Liver (tissue), 3 donors: ENCODE results near the gene RTL10.

Source experiments
- ATF3 ChIP-seq: IDR thresholded peaks from 2 replicates; pipeline ENCODE4 v1.6.1; 2016; ENCODE audit warnings: antibody characterized with exemption
- NR2F2 ChIP-seq: IDR thresholded peaks from 2 replicates; pipeline ENCODE4 v1.6.1; 2016; ENCODE audit warnings: antibody characterized with exemption
- RAD21 ChIP-seq, 2 donors: IDR thresholded peaks; 2 replicates each; pipeline ENCODE4 v1.6.1; 2016; ENCODE audit warnings: antibody characterized with exemption in 2 of 2, mild to moderate bottlenecking in 2 of 2
- REST ChIP-seq: IDR thresholded peaks from 2 replicates; pipeline ENCODE4 v1.6.1; 2016; ENCODE audit warnings: antibody characterized with exemption, mild to moderate bottlenecking
- TF ChIP-seq, protein P1 (sequence below): fragments of 150-350 bp; IDR thresholded peaks from 2 replicates; pipeline ENCODE4 v1.5.1; 2017; ENCODE audit warnings: improper control_type of control experiment, low read depth, low read length; ENCODE audit not compliant: missing input control
- TF ChIP-seq, protein P2 (sequence below): IDR thresholded peaks from 2 replicates; pipeline ENCODE4 v1.6.1; 2016; ENCODE audit warnings: antibody characterized with exemption
- donor health status: healthy.
- donor health status: healthy.

DNA sequence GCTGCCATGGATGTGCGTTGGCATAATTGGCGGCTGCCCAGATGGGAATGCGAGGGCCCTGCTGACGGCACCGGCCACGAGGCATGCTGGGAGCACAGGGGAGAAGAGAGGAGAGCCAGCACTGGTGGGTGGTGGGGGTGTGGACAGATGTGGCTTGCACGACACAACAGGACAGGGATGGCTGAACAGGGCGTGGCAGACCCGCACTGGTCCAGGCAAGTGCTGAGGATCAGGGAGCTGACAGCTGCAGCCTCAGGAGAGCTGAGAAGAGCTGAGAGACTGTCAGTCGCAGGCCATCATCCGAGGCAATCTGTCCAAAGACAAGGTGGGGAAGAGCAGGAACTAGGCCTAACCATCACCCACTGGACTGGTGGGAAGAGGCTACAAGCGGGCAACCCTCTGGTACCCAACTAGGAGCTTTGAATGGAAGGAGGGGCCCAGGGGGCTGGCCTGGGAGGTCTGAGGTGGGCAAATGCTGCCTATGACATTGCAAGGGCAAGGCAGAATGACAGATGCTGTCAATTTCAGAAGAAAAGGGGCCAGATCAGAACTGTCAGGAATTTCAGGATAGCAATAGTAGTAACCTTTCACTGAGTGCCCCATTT, 2.4 kb downstream of the RTL10 start:
- no peak for TF ChIP-seq ATF3
- TF ChIP-seq, protein P1, sequence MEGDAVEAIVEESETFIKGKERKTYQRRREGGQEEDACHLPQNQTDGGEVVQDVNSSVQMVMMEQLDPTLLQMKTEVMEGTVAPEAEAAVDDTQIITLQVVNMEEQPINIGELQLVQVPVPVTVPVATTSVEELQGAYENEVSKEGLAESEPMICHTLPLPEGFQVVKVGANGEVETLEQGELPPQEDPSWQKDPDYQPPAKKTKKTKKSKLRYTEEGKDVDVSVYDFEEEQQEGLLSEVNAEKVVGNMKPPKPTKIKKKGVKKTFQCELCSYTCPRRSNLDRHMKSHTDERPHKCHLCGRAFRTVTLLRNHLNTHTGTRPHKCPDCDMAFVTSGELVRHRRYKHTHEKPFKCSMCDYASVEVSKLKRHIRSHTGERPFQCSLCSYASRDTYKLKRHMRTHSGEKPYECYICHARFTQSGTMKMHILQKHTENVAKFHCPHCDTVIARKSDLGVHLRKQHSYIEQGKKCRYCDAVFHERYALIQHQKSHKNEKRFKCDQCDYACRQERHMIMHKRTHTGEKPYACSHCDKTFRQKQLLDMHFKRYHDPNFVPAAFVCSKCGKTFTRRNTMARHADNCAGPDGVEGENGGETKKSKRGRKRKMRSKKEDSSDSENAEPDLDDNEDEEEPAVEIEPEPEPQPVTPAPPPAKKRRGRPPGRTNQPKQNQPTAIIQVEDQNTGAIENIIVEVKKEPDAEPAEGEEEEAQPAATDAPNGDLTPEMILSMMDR: no peak
- no peak for TF ChIP-seq NR2F2
- TF ChIP-seq RAD21 (IDR thresholded peaks at IDR 0.05): no peak
- TF ChIP-seq, protein P2, sequence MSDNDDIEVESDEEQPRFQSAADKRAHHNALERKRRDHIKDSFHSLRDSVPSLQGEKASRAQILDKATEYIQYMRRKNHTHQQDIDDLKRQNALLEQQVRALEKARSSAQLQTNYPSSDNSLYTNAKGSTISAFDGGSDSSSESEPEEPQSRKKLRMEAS: no peak
- TF ChIP-seq REST: no peak
